ENCODE data around the gene PNPLA2. TPM values are rescaled to one million over a fixed set of nuclear protein-coding genes. Genes with fewer than 3 reads are reported as not detected.

Gene PNPLA2
- total and polyA plus RNA-seq, 2 of the 8 experiments (the other 6 are each of a cell fraction or from before 2014, with no cell fraction given), result 30.9 to 62.1 TPM

DNA sequence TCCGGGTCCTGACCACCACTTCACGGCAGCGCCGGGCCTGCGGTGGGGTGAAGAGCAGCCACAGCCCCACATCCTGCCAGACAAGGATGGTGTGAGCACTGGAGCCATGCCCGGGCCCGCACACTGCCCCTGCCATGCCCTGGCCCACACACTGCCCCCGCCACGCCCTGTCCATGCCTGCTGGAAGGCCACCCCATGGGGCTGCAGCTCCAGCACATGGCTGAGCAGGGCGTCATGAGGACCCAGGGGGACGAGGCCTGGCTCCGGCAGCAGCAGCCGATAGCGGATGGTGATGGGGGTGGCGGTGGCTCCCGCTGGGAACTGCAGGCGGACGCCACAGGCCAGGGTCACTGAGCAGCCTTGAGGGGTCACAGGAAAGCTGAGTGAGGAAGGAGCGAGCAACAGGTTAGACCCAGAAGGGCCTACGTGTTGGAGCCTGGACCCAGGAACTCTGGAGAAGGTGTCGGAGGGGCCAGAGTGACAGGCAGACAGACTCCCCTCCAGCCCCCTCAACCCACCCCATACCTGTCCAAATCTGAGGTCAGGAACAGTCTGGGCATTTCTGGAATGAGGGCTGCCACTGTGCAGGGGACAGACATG is 16.6 kb upstream of the PNPLA2 start (continued):
- TF ChIP-seq, protein P1, sequence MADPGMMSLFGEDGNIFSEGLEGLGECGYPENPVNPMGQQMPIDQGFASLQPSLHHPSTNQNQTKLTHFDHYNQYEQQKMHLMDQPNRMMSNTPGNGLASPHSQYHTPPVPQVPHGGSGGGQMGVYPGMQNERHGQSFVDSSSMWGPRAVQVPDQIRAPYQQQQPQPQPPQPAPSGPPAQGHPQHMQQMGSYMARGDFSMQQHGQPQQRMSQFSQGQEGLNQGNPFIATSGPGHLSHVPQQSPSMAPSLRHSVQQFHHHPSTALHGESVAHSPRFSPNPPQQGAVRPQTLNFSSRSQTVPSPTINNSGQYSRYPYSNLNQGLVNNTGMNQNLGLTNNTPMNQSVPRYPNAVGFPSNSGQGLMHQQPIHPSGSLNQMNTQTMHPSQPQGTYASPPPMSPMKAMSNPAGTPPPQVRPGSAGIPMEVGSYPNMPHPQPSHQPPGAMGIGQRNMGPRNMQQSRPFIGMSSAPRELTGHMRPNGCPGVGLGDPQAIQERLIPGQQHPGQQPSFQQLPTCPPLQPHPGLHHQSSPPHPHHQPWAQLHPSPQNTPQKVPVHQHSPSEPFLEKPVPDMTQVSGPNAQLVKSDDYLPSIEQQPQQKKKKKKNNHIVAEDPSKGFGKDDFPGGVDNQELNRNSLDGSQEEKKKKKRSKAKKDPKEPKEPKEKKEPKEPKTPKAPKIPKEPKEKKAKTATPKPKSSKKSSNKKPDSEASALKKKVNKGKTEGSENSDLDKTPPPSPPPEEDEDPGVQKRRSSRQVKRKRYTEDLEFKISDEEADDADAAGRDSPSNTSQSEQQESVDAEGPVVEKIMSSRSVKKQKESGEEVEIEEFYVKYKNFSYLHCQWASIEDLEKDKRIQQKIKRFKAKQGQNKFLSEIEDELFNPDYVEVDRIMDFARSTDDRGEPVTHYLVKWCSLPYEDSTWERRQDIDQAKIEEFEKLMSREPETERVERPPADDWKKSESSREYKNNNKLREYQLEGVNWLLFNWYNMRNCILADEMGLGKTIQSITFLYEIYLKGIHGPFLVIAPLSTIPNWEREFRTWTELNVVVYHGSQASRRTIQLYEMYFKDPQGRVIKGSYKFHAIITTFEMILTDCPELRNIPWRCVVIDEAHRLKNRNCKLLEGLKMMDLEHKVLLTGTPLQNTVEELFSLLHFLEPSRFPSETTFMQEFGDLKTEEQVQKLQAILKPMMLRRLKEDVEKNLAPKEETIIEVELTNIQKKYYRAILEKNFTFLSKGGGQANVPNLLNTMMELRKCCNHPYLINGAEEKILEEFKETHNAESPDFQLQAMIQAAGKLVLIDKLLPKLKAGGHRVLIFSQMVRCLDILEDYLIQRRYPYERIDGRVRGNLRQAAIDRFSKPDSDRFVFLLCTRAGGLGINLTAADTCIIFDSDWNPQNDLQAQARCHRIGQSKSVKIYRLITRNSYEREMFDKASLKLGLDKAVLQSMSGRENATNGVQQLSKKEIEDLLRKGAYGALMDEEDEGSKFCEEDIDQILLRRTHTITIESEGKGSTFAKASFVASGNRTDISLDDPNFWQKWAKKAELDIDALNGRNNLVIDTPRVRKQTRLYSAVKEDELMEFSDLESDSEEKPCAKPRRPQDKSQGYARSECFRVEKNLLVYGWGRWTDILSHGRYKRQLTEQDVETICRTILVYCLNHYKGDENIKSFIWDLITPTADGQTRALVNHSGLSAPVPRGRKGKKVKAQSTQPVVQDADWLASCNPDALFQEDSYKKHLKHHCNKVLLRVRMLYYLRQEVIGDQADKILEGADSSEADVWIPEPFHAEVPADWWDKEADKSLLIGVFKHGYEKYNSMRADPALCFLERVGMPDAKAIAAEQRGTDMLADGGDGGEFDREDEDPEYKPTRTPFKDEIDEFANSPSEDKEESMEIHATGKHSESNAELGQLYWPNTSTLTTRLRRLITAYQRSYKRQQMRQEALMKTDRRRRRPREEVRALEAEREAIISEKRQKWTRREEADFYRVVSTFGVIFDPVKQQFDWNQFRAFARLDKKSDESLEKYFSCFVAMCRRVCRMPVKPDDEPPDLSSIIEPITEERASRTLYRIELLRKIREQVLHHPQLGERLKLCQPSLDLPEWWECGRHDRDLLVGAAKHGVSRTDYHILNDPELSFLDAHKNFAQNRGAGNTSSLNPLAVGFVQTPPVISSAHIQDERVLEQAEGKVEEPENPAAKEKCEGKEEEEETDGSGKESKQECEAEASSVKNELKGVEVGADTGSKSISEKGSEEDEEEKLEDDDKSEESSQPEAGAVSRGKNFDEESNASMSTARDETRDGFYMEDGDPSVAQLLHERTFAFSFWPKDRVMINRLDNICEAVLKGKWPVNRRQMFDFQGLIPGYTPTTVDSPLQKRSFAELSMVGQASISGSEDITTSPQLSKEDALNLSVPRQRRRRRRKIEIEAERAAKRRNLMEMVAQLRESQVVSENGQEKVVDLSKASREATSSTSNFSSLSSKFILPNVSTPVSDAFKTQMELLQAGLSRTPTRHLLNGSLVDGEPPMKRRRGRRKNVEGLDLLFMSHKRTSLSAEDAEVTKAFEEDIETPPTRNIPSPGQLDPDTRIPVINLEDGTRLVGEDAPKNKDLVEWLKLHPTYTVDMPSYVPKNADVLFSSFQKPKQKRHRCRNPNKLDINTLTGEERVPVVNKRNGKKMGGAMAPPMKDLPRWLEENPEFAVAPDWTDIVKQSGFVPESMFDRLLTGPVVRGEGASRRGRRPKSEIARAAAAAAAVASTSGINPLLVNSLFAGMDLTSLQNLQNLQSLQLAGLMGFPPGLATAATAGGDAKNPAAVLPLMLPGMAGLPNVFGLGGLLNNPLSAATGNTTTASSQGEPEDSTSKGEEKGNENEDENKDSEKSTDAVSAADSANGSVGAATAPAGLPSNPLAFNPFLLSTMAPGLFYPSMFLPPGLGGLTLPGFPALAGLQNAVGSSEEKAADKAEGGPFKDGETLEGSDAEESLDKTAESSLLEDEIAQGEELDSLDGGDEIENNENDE (IDR thresholded peaks at IDR 0.05; ENCODE audit: insufficient replicate concordance, low read length), result no peak
- TF ChIP-seq, protein P2, sequence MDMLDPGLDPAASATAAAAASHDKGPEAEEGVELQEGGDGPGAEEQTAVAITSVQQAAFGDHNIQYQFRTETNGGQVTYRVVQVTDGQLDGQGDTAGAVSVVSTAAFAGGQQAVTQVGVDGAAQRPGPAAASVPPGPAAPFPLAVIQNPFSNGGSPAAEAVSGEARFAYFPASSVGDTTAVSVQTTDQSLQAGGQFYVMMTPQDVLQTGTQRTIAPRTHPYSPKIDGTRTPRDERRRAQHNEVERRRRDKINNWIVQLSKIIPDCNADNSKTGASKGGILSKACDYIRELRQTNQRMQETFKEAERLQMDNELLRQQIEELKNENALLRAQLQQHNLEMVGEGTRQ (IDR thresholded peaks at IDR 0.05; ENCODE audit: low read length), result no peak
- no peak for TF ChIP-seq BCL11A (IDR thresholded peaks at IDR 0.05; ENCODE audit: low read depth in 2 of 2, low read length in 2 of 2)
- TF ChIP-seq, protein P3, sequence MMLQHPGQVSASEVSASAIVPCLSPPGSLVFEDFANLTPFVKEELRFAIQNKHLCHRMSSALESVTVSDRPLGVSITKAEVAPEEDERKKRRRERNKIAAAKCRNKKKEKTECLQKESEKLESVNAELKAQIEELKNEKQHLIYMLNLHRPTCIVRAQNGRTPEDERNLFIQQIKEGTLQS (IDR thresholded peaks at IDR 0.05; ENCODE audit: insufficient read depth, low read depth, low read length), result no peak
- no peak for TF ChIP-seq RFX5 (IDR thresholded peaks at IDR 0.05; ENCODE audit: borderline replicate concordance, low read depth, low read length)
- TF ChIP-seq KDM5A (IDR thresholded peaks at IDR 0.05; ENCODE audit: low read length), result no peak
- no peak for TF ChIP-seq YY1 (IDR thresholded peaks at IDR 0.05; ENCODE audit: low read depth, low read length)
- no peak for TF ChIP-seq SP4 (IDR thresholded peaks at IDR 0.05; ENCODE audit: low read length)
- no peak for TF ChIP-seq TBP (IDR thresholded peaks at IDR 0.05; ENCODE audit: low read depth, low read length)
- no peak for TF ChIP-seq CHD2 (IDR thresholded peaks at IDR 0.05; ENCODE audit: low read length)

All from H1 (cell line).